Activated B cell treated with CpG ODN at 0.5 μM for 24 hours (primary cell): Measurements from ENCODE around the gene LRRC27. TPM values are rescaled to one million over a fixed set of nuclear protein-coding genes. Genes with fewer than 3 reads are reported as not detected.
"Not testable (repeated sequence)": the region's sequence is repeated elsewhere in the genome, so short reads cannot be mapped to it uniquely, and the experiment has no call there.

Source experiments
- ATAC-seq: fragments of 200-7000 bp; cut with Tn5 transposase; one replicate; pipeline ENCODE4 v1.10.0; 2021; ENCODE audit warnings: low read depth, mild to moderate bottlenecking, moderate library complexity
- CTCF ChIA-PET: fragments of 350-600 bp; sonication (Branson Sonifier 250); formaldehyde crosslinking; loops from one replicate; lab custom pipeline; 2021; ENCODE audit warnings: antibody characterized with exemption; lab: Charles Lee
- POLR2A ChIA-PET: fragments of 350-600 bp; sonication (Branson Sonifier 250); formaldehyde crosslinking; loops from one replicate; lab custom pipeline; 2021; ENCODE audit warnings: antibody characterized with exemption; lab: Charles Lee
- DNase-seq: peaks from one replicate; pipeline ENCODE4 v3.0.0; 2022
- H3K27ac Mint-ChIP-seq: one replicate; pipeline ENCODE4 v1.8.0; 2020; ENCODE audit warnings: mixed read lengths
- H3K27me3 Mint-ChIP-seq: one replicate; pipeline ENCODE4 v1.8.0; 2021; ENCODE audit warnings: mixed read lengths
- H3K36me3 Mint-ChIP-seq: one replicate; pipeline ENCODE4 v1.8.0; 2021; ENCODE audit warnings: low read depth, mixed read lengths
- H3K4me1 Mint-ChIP-seq: one replicate; pipeline ENCODE4 v1.8.0; 2021; ENCODE audit warnings: mixed read lengths
- H3K4me3 Mint-ChIP-seq: one replicate; pipeline ENCODE4 v1.8.0; 2020; ENCODE audit warnings: mild to moderate bottlenecking, mixed read lengths
- H3K9me3 Mint-ChIP-seq: one replicate; pipeline ENCODE4 v1.8.0; 2020; ENCODE audit warnings: mixed read lengths
- CTCF ChIP-seq: fragments of 200-600 bp; IDR thresholded peaks from one replicate; pipeline ENCODE4 v1.8.0; 2022; ENCODE audit warnings: antibody characterized with exemption, mild to moderate bottlenecking
- intact Hi-C: fragments of 100-400 bp; cut with micrococcal nuclease; formaldehyde crosslinking; loops from one replicate; pipeline ENCODE4 v1.15.1; 2024
- total RNA-seq: library from RNA; stranded (reverse); gene quantifications from 2 replicates; pipeline ENCODE4 v1.2.3, GENCODE V29; 2022

The LRRC27 gene
- total RNA-seq, 1 donor from 2014 or later, result 15.2 TPM

- H3K9me3 Mint-ChIP-seq, result no peaks in the 10 kb centered on the region
- peaks cover 52% of the 10 kb centered on the region for H3K4me1 Mint-ChIP-seq
- POLR2A ChIA-PET, result interaction anchor here (0.6 kb wide), 1 partner anchor 32 kb away, joined by 3 read pairs; no protein-coding TSS in a partner anchor
- no peak for DNase-seq
- H3K27ac Mint-ChIP-seq, result peak overlapping the region; percentile 64
- H3K36me3 Mint-ChIP-seq, result peaks cover 29% of the 10 kb centered on the region
- no peak for ATAC-seq
- peak overlapping the region; percentile 78 for H3K4me3 Mint-ChIP-seq
- TF ChIP-seq CTCF, result no peak
- H3K27me3 Mint-ChIP-seq, result no peaks in the 10 kb centered on the region
- CTCF ChIA-PET, result no interaction called here
- intact Hi-C loops, result loop anchor here (10.0 kb wide), 1 partner anchor 1039 kb away; the partner anchor contains the start of genes ECHS1 and PAOX
Measured at GRCh38 chr10:132336064-132336746, 4.2 kb downstream of the LRRC27 start.

GRCh38 chr10:132336919-132337407 lies 5.0 kb downstream of the LRRC27 start:
- H3K4me1 Mint-ChIP-seq, result peaks cover 48% of the 10 kb centered on the region
- peak overlapping the region; percentile 71 for H3K27ac Mint-ChIP-seq
- ChIA-PET CTCF (no interaction called here), POLR2A (interaction anchor here (1.4 kb wide), 1 partner anchor 29 kb away, joined by 4 read pairs; the partner anchor contains the start of gene STK32C)
- intact Hi-C loops, result loop anchor here (10.0 kb wide), 1 partner anchor 1038 kb away; the partner anchor contains the start of genes ECHS1 and PAOX
- peaks cover 31% of the 10 kb centered on the region for H3K36me3 Mint-ChIP-seq
- H3K9me3 Mint-ChIP-seq, result no peaks in the 10 kb centered on the region
- ATAC-seq (no peak), DNase-seq (no peak)
- H3K4me3 Mint-ChIP-seq, result peak overlapping the region; percentile 78
- H3K27me3 Mint-ChIP-seq, result no peaks in the 10 kb centered on the region
- no peak for TF ChIP-seq CTCF

- H3K4me1 Mint-ChIP-seq, result peaks cover 41% of the 10 kb centered on the region
- peak overlapping the region; percentile 78 for H3K4me3 Mint-ChIP-seq
- intact Hi-C loops, result loop anchor here (10.0 kb wide), 1 partner anchor 1037 kb away; the partner anchor contains the start of genes ECHS1 and PAOX
- CTCF ChIA-PET, ATAC-seq, H3K9me3 Mint-ChIP-seq, H3K27ac Mint-ChIP-seq, DNase-seq, H3K27me3 Mint-ChIP-seq: not testable (repeated sequence)
- H3K36me3 Mint-ChIP-seq, result peaks cover 34% of the 10 kb centered on the region
- POLR2A ChIA-PET, result interaction anchor here (1.4 kb wide), 1 partner anchor 30 kb away, joined by 4 read pairs; the partner anchor contains the start of gene STK32C
Measured at GRCh38 chr10:132337854-132338253, 5.9 kb downstream of the LRRC27 start.

- POLR2A ChIA-PET, result no interaction called here
- TF ChIP-seq CTCF, result no peak
- no peak for DNase-seq
- no peak for ATAC-seq
- intact Hi-C loops, result loop anchor here (10.0 kb wide), 1 partner anchor 1036 kb away; the partner anchor contains the start of genes ECHS1 and PAOX
- CTCF ChIA-PET, result no interaction called here
- Mint-ChIP-seq H3K9me3 (peaks cover 2% of the 10 kb centered on the region), H3K4me3 (no peak overlapping the region), H3K4me1 (peaks cover 31% of the 10 kb centered on the region), H3K27me3 (no peaks in the 10 kb centered on the region), H3K27ac (no peak overlapping the region), H3K36me3 (peaks cover 36% of the 10 kb centered on the region)
Measured at GRCh38 chr10:132338876-132339275, 6.9 kb downstream of the LRRC27 start.

GRCh38 chr10:132339276-132339675 lies 7.3 kb downstream of the LRRC27 start:
- Mint-ChIP-seq H3K4me1 (peaks cover 29% of the 10 kb centered on the region), H3K27ac (no peak overlapping the region), H3K9me3 (peaks cover 2% of the 10 kb centered on the region), H3K27me3 (no peaks in the 10 kb centered on the region), H3K36me3 (peaks cover 37% of the 10 kb centered on the region), H3K4me3 (no peak overlapping the region)
- ATAC-seq (no peak), DNase-seq (no peak)
- ChIA-PET CTCF (no interaction called here), POLR2A (no interaction called here)
- intact Hi-C loops, result loop anchor here (10.0 kb wide), 1 partner anchor 1036 kb away; the partner anchor contains the start of genes ECHS1 and PAOX
- no peak for TF ChIP-seq CTCF
